K562 (cell line): ENCODE data around the gene ELMO3. TPM values are rescaled to one million over a fixed set of nuclear protein-coding genes. Genes with fewer than 3 reads are reported as not detected.
A peak's percentile ranks its signal among the peaks of the same experiment; 100 is the strongest.

Experiments
- FOXA3 ChIP-seq, 2 experiments: fragments of 450-650 bp in 1 of 2; sonication (generic) in 1 of 2; formaldehyde crosslinking; IDR thresholded peaks in 1 of 2; conservative IDR thresholded peaks in 1 of 2; 2 replicates each; pipeline versions ENCODE4 v1.4.0 to v1.8.0; 2020 to 2022; ENCODE audit warnings: mild to moderate bottlenecking in 2 of 2, missing genetic modification reagents in 1 of 2
- MLLT1 ChIP-seq, 2 experiments: fragments of 450-650 bp; IDR thresholded peaks; 2 replicates each; pipeline ENCODE4 v1.6.1; 2016
- NFXL1 ChIP-seq: fragments of 450-650 bp; formaldehyde crosslinking; IDR thresholded peaks from 2 replicates; pipeline ENCODE4 v1.4.0; 2021; ENCODE audit warnings: mild to moderate bottlenecking
- SAP30 ChIP-seq: fragments of 200-600 bp; sonication (generic); IDR thresholded peaks from 2 replicates; pipeline ENCODE4 v1.6.1; 2012; ENCODE audit warnings: borderline replicate concordance, low read depth, mild to moderate bottlenecking, moderate library complexity, low read length, control low read depth, inconsistent platforms; ENCODE audit not compliant: insufficient read depth, poor library complexity, severe bottlenecking
- SIX5 ChIP-seq, 2 experiments: IDR thresholded peaks; 2 replicates each; pipeline ENCODE4 v1.6.1; 2011; ENCODE audit warnings: low read length in 2 of 2, borderline replicate concordance in 1 of 2, low read depth in 1 of 2, mild to moderate bottlenecking in 1 of 2, moderate library complexity in 1 of 2; ENCODE audit not compliant: insufficient read depth in 1 of 2
- SOX6 ChIP-seq: fragments of 450-650 bp; IDR thresholded peaks from 2 replicates; pipeline ENCODE4 v1.6.1; 2014; ENCODE audit warnings: mild to moderate bottlenecking
- TEAD1 ChIP-seq, 2 experiments: fragments of 450-650 bp in 1 of 2; sonication (generic) in 1 of 2; formaldehyde crosslinking; IDR thresholded peaks; 2 replicates each; pipeline versions ENCODE4 v1.4.0 to v1.8.0; 2020 to 2022; ENCODE audit warnings: mild to moderate bottlenecking in 2 of 2, missing genetic modification reagents in 1 of 2
- ZBTB26 ChIP-seq: fragments of 450-650 bp; formaldehyde crosslinking; IDR thresholded peaks from 2 replicates; pipeline ENCODE4 v1.4.0; 2022; ENCODE audit warnings: missing genetic modification characterization
- ZHX1 ChIP-seq: fragments of 150-350 bp; conservative IDR thresholded peaks from 2 replicates; pipeline ENCODE4 v1.6.1; 2014; ENCODE audit warnings: low read length
- ZNF274 ChIP-seq: IDR thresholded peaks from 2 replicates; pipeline ENCODE4 v1.6.1; 2011; ENCODE audit warnings: low read depth, mild to moderate bottlenecking, low read length, moderate library complexity, borderline replicate concordance
- ZNF589 ChIP-seq: fragments of 200-800 bp; sonication (Bioruptor generic); IDR thresholded peaks from 2 replicates; pipeline ENCODE4 v1.6.1; 2016; ENCODE audit warnings: low read depth, missing genetic modification characterization, missing compliant biosample characterization
- ZNF707 ChIP-seq: fragments of 250-450 bp; sonication (Bioruptor Pico); conservative IDR thresholded peaks from 2 replicates; pipeline ENCODE4 v1.8.0; 2022; ENCODE audit warnings: inconsistent platforms, mild to moderate bottlenecking, moderate library complexity
- polyA plus RNA-seq, 8 experiments: library from polyadenylated mRNA; depleted of rRNA in 4 of 8; stranded (reverse) in 5 of 8; unstranded in 3 of 8; fragments of >200 nt; fragmentation: Nextera tagmentation in 2 of 8; fragmentation: Illumina TruSeq in 1 of 8; extraction: Ambion mirVana in 2 of 8; extraction: Trizol in 1 of 8; gene quantifications; 2 replicates each; pipeline versions ENCODE4 v1.2.1 to v1.2.3, GENCODE V29; 2011 to 2014; ENCODE audit warnings: inconsistent platforms in 1 of 8, missing spikeins in 1 of 8
- total RNA-seq, 7 experiments: library from RNA; depleted of rRNA in 6 of 7; stranded (reverse); fragments of >200 nt in 6 of 7; fragmentation: Illumina TruSeq in 2 of 7; extraction: Trizol in 2 of 7; gene quantifications; 2 replicates each; pipeline versions ENCODE4 v1.2.1 to v1.2.3, GENCODE V29; 2011 to 2021; ENCODE audit warnings: low replicate concordance in 1 of 7
- TF ChIP-seq, protein P1 (sequence below): fragments of 450-650 bp; IDR thresholded peaks from 2 replicates; pipeline ENCODE4 v1.6.1; 2014; ENCODE audit warnings: low read depth, mild to moderate bottlenecking, moderate library complexity, borderline replicate concordance
- TF ChIP-seq, protein P2 (sequence below): fragments of 450-650 bp; IDR thresholded peaks from 2 replicates; pipeline ENCODE4 v1.6.1; 2017; ENCODE audit warnings: antibody characterized with exemption, mild to moderate bottlenecking

Gene ELMO3
- total and polyA plus RNA-seq, 9 of the 15 experiments (the other 6 are each of a cell fraction or from before 2014, with no cell fraction given) = 0.04 to 5.1 (median 1.5) TPM

GRCh38 chr16:67164599-67165061, 34.3 kb upstream of the ELMO3 start, which contains the start of gene HSF4 (continued):
- TF ChIP-seq ZNF589 (CRISPR knock-in tag) (no peak), TEAD1 (CRISPR knock-in tag; IDR thresholded peaks at IDR 0.05) (0 out of 4 replicates have a peak, but pooled peaks of 1 of the 2 experiments have one; percentile 57), ZNF707 (CRISPR knock-in tag) (no peak), ZHX1 (no peak), SAP30 (no peak), SOX6 (peak; percentile 52; the same call in 1 of the 2 replicates), FOXA3 (CRISPR knock-in tag; conservative IDR thresholded peaks at IDR 0.05 in 1 of 2, IDR thresholded peaks at IDR 0.05 in 1 of 2) (no peak), MLLT1 (IDR thresholded peaks at IDR 0.05) (no peak), SIX5 (IDR thresholded peaks at IDR 0.05; ENCODE audit: borderline replicate concordance in 1 of 2, insufficient read depth in 1 of 2, low read depth in 1 of 2, low read length in 2 of 2) (no peak), ZNF274 (no peak), NFXL1 (CRISPR knock-in tag) (no peak), ZBTB26 (CRISPR knock-in tag) (no peak)
- TF ChIP-seq, protein P1, sequence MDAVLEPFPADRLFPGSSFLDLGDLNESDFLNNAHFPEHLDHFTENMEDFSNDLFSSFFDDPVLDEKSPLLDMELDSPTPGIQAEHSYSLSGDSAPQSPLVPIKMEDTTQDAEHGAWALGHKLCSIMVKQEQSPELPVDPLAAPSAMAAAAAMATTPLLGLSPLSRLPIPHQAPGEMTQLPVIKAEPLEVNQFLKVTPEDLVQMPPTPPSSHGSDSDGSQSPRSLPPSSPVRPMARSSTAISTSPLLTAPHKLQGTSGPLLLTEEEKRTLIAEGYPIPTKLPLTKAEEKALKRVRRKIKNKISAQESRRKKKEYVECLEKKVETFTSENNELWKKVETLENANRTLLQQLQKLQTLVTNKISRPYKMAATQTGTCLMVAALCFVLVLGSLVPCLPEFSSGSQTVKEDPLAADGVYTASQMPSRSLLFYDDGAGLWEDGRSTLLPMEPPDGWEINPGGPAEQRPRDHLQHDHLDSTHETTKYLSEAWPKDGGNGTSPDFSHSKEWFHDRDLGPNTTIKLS = peak; percentile 44; the same call in 1 of the 2 replicates
- TF ChIP-seq, protein P2, sequence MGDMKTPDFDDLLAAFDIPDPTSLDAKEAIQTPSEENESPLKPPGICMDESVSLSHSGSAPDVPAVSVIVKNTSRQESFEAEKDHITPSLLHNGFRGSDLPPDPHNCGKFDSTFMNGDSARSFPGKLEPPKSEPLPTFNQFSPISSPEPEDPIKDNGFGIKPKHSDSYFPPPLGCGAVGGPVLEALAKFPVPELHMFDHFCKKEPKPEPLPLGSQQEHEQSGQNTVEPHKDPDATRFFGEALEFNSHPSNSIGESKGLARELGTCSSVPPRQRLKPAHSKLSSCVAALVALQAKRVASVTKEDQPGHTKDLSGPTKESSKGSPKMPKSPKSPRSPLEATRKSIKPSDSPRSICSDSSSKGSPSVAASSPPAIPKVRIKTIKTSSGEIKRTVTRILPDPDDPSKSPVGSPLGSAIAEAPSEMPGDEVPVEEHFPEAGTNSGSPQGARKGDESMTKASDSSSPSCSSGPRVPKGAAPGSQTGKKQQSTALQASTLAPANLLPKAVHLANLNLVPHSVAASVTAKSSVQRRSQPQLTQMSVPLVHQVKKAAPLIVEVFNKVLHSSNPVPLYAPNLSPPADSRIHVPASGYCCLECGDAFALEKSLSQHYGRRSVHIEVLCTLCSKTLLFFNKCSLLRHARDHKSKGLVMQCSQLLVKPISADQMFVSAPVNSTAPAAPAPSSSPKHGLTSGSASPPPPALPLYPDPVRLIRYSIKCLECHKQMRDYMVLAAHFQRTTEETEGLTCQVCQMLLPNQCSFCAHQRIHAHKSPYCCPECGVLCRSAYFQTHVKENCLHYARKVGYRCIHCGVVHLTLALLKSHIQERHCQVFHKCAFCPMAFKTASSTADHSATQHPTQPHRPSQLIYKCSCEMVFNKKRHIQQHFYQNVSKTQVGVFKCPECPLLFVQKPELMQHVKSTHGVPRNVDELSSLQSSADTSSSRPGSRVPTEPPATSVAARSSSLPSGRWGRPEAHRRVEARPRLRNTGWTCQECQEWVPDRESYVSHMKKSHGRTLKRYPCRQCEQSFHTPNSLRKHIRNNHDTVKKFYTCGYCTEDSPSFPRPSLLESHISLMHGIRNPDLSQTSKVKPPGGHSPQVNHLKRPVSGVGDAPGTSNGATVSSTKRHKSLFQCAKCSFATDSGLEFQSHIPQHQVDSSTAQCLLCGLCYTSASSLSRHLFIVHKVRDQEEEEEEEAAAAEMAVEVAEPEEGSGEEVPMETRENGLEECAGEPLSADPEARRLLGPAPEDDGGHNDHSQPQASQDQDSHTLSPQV = peak; percentile 74
